Vagina (tissue), 2 donors: ENCODE measurements around the gene LMO7.

Experiments used
- POLR2A ChIP-seq, 2 donors: fragments of 450-650 bp; IDR thresholded peaks; one replicate each; pipeline ENCODE4 v1.6.1; 2017; ENCODE audit warnings: antibody characterized with exemption in 2 of 2, mild to moderate bottlenecking in 2 of 2, moderate library complexity in 2 of 2
- POLR2AphosphoS5 ChIP-seq, 2 donors: sonication (generic); formaldehyde crosslinking; IDR thresholded peaks; one replicate each; pipeline ENCODE4 v1.9.0; 2017; ENCODE audit warnings: antibody characterized with exemption in 2 of 2, mild to moderate bottlenecking in 2 of 2, low read depth in 1 of 2; ENCODE audit not compliant: insufficient read depth in 1 of 2
- TF ChIP-seq, protein P1 (sequence below), 3 experiments: fragments of 450-650 bp in 2 of 3; fragments of 200-600 bp in 1 of 3; sonication (generic) in 1 of 3; IDR thresholded peaks; one replicate each; pipeline ENCODE4 v1.5.1; 2017 to 2019; ENCODE audit warnings: antibody characterized with exemption in 3 of 3, mild to moderate bottlenecking in 2 of 3, moderate library complexity in 2 of 3

DNA sequence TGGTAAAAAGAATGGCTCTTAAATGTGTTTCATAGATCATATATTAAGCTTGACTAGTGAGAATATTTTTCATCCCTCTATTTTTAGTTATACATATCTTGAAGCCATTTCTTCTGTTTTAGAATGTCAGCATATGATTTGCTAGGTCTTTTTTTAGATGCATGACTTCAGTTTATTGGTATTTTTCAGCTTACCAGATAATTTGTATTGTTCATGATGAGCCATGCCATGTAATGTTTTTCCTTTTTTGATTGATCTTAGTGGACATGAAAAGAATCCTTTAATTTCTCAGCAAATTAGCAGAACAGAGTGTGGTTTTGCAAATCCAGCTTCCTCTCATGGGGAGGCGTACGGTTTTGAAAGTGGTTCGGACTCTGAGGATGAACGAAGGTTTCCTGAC lies 168.5 kb downstream of the LMO7 start:
- TF ChIP-seq, protein P1, sequence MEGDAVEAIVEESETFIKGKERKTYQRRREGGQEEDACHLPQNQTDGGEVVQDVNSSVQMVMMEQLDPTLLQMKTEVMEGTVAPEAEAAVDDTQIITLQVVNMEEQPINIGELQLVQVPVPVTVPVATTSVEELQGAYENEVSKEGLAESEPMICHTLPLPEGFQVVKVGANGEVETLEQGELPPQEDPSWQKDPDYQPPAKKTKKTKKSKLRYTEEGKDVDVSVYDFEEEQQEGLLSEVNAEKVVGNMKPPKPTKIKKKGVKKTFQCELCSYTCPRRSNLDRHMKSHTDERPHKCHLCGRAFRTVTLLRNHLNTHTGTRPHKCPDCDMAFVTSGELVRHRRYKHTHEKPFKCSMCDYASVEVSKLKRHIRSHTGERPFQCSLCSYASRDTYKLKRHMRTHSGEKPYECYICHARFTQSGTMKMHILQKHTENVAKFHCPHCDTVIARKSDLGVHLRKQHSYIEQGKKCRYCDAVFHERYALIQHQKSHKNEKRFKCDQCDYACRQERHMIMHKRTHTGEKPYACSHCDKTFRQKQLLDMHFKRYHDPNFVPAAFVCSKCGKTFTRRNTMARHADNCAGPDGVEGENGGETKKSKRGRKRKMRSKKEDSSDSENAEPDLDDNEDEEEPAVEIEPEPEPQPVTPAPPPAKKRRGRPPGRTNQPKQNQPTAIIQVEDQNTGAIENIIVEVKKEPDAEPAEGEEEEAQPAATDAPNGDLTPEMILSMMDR (IDR thresholded peaks at IDR 0.05) = no peak
- TF ChIP-seq POLR2AphosphoS5 (IDR thresholded peaks at IDR 0.05; ENCODE audit: insufficient read depth in 1 of 2, low read depth in 1 of 2) = no peak
- no peak for TF ChIP-seq POLR2A (IDR thresholded peaks at IDR 0.05)
